Karpas-422 (cell line): Measurements from ENCODE around the gene CD207. TPM values are rescaled to one million over a fixed set of nuclear protein-coding genes. Genes with fewer than 3 reads are reported as not detected.
A peak's percentile ranks its signal among the peaks of the same experiment; 100 is the strongest.

ENCODE experiments used
- DNase-seq: peaks from one replicate; pipeline ENCODE4 v3.0.0-alpha.2; 2015
- H2AFZ ChIP-seq: fragments of 200-600 bp; sonication (generic); 2 replicates; pipeline ENCODE4 v1.6.1; 2014; ENCODE audit warnings: antibody characterized with exemption, low read length, mixed read lengths
- H3K27ac ChIP-seq: fragments of 200-600 bp; sonication (generic); 2 replicates; pipeline ENCODE4 v1.5.1; 2014; ENCODE audit warnings: mild to moderate bottlenecking, low read length, moderate library complexity
- H3K27me3 ChIP-seq: fragments of 200-600 bp; sonication (generic); 2 replicates; pipeline ENCODE4 v1.6.1; 2014; ENCODE audit warnings: low read length, mixed read lengths
- H3K36me3 ChIP-seq: fragments of 200-600 bp; sonication (generic); 2 replicates; pipeline ENCODE4 v1.6.1; 2014; ENCODE audit warnings: low read length, mixed read lengths; ENCODE audit not compliant: insufficient read depth
- H3K4me1 ChIP-seq: fragments of 200-600 bp; sonication (generic); 2 replicates; pipeline ENCODE4 v1.6.1; 2014; ENCODE audit warnings: mild to moderate bottlenecking, low read length, mixed read lengths
- H3K4me2 ChIP-seq: fragments of 200-600 bp; sonication (generic); 2 replicates; pipeline ENCODE4 v1.6.1; 2014; ENCODE audit warnings: low read length, low read depth, mild to moderate bottlenecking; ENCODE audit not compliant: poor library complexity, severe bottlenecking
- H3K4me3 ChIP-seq: fragments of 200-600 bp; sonication (generic); 2 replicates; pipeline ENCODE4 v1.5.1; 2014; ENCODE audit warnings: mild to moderate bottlenecking, antibody characterized with exemption, low read length, mixed read lengths
- H3K79me2 ChIP-seq: fragments of 200-600 bp; sonication (generic); 2 replicates; pipeline ENCODE4 v1.6.1; 2014; ENCODE audit warnings: mild to moderate bottlenecking, low read length, mixed read lengths
- H3K9ac ChIP-seq: fragments of 200-600 bp; sonication (generic); 2 replicates; pipeline ENCODE4 v1.6.0; 2014; ENCODE audit warnings: low read length
- H3K9me2 ChIP-seq: fragments of 200-600 bp; sonication (generic), shearing (Covaris generic); replicated peaks from 2 replicates; pipeline ENCODE4 v1.6.0; 2014; ENCODE audit warnings: mild to moderate bottlenecking, low read length, moderate library complexity; ENCODE audit not compliant: insufficient read depth
- H3K9me3 ChIP-seq: fragments of 300-700, 200-600 bp; sonication (generic); 2 replicates; pipeline ENCODE4 v1.6.1; 2014; ENCODE audit warnings: low read length, mixed read lengths
- H4K20me1 ChIP-seq: fragments of 200-600 bp; sonication (generic); 2 replicates; pipeline ENCODE4 v1.6.1; 2014; ENCODE audit warnings: mild to moderate bottlenecking, antibody characterized with exemption, low read length, low read depth; ENCODE audit not compliant: insufficient read depth
- total RNA-seq: library from RNA; depleted of rRNA; stranded (reverse); fragments of >200 nt; shearing (Covaris generic); gene quantifications from 2 replicates; pipeline ENCODE4 v1.2.3, GENCODE V29; 2014; ENCODE audit warnings: low replicate concordance

CD207 gene
- total RNA-seq, 1 experiment from 2014 or later: not detected

- no peaks in the 10 kb centered on the region for H3K36me3 ChIP-seq
- no peaks in the 10 kb centered on the region for H4K20me1 ChIP-seq
- no peaks in the 10 kb centered on the region for H3K4me1 ChIP-seq
- H3K9me2 ChIP-seq: no peaks in the 10 kb centered on the region
- no peak overlapping the region for H3K9ac ChIP-seq
- no peaks in the 10 kb centered on the region for H3K79me2 ChIP-seq
- H3K27me3 ChIP-seq: no peaks in the 10 kb centered on the region; the same call in 1 of the 2 replicates
- no peaks in the 10 kb centered on the region for H3K9me3 ChIP-seq
- H3K27ac ChIP-seq: no peak overlapping the region
- no peak overlapping the region for H2AFZ ChIP-seq
- DNase-seq: no peak
- no peak overlapping the region for H3K4me2 ChIP-seq
- H3K4me3 ChIP-seq: no peak overlapping the region
These were observed 39.4 kb downstream of the CD207 start for GRCh38 chr2:70796262-70796661.

GRCh38 chr2:70795164-70795995, 40.2 kb downstream of the CD207 start:
- Histone ChIP-seq H3K79me2 (no peaks in the 10 kb centered on the region), H3K9ac (no peak overlapping the region), H3K4me2 (no peak overlapping the region), H3K4me1 (no peaks in the 10 kb centered on the region), H3K4me3 (no peak overlapping the region), H3K27ac (no peak overlapping the region), H2AFZ (no peak overlapping the region), H3K36me3 (no peaks in the 10 kb centered on the region), H3K27me3 (no peaks in the 10 kb centered on the region; the same call in 1 of the 2 replicates), H3K9me3 (no peaks in the 10 kb centered on the region), H3K9me2 (no peaks in the 10 kb centered on the region), H4K20me1 (no peaks in the 10 kb centered on the region)
- no peak for DNase-seq

- Histone ChIP-seq H3K36me3 (no peaks in the 10 kb centered on the region), H3K79me2 (no peaks in the 10 kb centered on the region), H3K4me1 (no peaks in the 10 kb centered on the region), H3K4me2 (no peak overlapping the region), H4K20me1 (no peaks in the 10 kb centered on the region), H3K9ac (no peak overlapping the region), H3K9me3 (no peaks in the 10 kb centered on the region), H3K4me3 (no peak overlapping the region), H3K27ac (no peak overlapping the region), H2AFZ (no peak overlapping the region), H3K27me3 (no peaks in the 10 kb centered on the region; the same call in 1 of the 2 replicates), H3K9me2 (no peaks in the 10 kb centered on the region)
- no peak for DNase-seq
These were observed 42.2 kb downstream of the CD207 start for GRCh38 chr2:70793450-70793849.

DNA sequence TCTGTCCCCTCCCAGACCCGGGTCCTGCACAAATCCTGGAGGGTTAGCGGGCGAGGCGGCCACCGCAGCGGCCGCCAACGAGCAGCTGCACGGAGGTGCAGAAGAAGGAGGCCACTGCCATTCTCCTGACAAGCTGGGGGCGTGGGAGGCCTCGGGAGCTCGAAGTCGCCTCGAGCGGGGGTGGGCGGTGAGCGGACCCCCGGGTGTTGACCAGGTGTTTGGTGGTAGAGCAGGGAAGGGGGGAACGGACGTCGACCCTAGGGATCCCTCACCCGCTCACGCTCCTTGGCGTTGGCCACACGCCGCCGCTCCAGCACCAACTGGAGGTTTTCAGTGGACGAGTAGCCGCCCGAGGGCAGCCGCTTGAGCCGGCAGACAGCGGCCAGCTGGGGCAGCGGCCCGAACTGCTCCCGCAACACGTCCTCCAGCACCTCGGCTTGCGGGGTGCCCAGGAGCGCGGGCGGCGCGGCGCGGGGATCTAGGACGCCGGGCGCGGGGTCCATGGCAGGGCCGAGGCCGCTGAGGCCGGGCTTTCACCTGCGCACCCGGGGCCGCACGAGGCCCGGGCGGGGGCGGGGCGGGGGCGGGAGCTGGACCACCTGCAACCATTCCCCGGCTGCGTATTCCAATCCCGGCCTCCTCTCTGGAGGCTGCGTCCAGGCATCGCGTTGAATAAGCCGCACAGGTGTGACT, 45.3 kb downstream of the CD207 start, which contains the start of gene FIGLA:
TSS of gene FIGLA (minus strand) at position 508 of the 693 bp plus-strand sequence. CDS start at position 503, 5 bp downstream.
- H3K36me3 ChIP-seq: no peaks in the 10 kb centered on the region
- H4K20me1 ChIP-seq: no peaks in the 10 kb centered on the region
- H3K9me2 ChIP-seq: no peaks in the 10 kb centered on the region
- H3K4me3 ChIP-seq: no peak within 1 kb of the TSS
- H3K27me3 ChIP-seq: no peaks in the 10 kb centered on the region
- no peak within 1 kb of the TSS for H2AFZ ChIP-seq
- no peak within 1 kb of the TSS for H3K9ac ChIP-seq
- H3K27ac ChIP-seq: no peak within 1 kb of the TSS
- H3K4me2 ChIP-seq: no peak within 1 kb of the TSS
- H3K9me3 ChIP-seq: no peaks in the 10 kb centered on the region
- H3K79me2 ChIP-seq: no peaks in the 10 kb centered on the region
- H3K4me1 ChIP-seq: no peaks in the 10 kb centered on the region
- no peak for DNase-seq

GRCh38 chr2:70789304-70790135, 46.1 kb downstream of the CD207 start:
- Histone ChIP-seq H3K4me1 (no peaks in the 10 kb centered on the region), H2AFZ (no peak overlapping the region), H3K9ac (no peak overlapping the region), H3K27me3 (no peaks in the 10 kb centered on the region), H3K9me2 (no peaks in the 10 kb centered on the region), H3K4me3 (no peak overlapping the region), H3K4me2 (no peak overlapping the region), H3K9me3 (no peaks in the 10 kb centered on the region), H3K36me3 (no peaks in the 10 kb centered on the region), H3K79me2 (no peaks in the 10 kb centered on the region), H3K27ac (no peak overlapping the region), H4K20me1 (no peaks in the 10 kb centered on the region)
- peak; percentile 70 for DNase-seq

DNA sequence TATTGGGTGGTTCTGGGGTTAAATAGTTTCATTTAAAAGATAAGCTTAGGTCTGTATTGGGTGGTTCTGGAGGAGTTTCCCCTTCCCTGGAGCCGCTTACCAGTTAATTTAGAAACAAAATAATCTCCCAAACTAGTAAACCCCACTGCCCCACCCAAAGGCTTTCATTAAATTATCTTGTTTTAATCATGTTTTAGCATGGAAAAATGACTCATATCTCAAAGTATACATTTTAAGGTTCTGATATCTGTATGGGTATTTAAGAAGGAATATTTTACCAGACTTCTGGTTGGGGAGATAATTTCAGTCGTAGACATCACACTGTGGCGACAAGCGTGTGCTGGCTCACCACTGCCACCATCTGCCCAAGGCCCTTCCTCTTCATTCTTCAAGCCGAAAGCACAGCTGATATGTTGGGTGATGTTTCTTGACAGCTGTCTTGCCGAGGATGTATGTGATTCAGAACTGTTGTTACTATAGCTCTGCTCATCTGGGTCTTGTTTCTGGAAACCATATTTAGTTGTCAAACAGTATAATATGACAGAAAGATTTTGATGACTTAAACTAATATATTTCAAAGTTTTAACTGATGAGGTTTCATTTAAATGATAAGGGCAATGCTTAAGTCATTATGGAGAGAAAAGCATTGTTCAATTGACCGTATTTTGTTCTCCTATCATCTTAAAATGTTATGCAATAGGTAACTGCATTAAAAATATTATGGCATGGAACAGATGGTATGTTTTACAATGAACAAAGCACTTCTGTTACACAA, 50.3 kb downstream of the CD207 start:
- H3K27me3 ChIP-seq: no peaks in the 10 kb centered on the region
- no peak overlapping the region for H3K4me3 ChIP-seq
- H3K27ac ChIP-seq: no peak overlapping the region
- H3K79me2 ChIP-seq: no peaks in the 10 kb centered on the region
- no peaks in the 10 kb centered on the region for H3K9me2 ChIP-seq
- no peak overlapping the region for H3K4me2 ChIP-seq
- no peaks in the 10 kb centered on the region for H4K20me1 ChIP-seq
- peak; percentile 78 for DNase-seq
- H3K9ac ChIP-seq: no peak overlapping the region
- H3K4me1 ChIP-seq: no peaks in the 10 kb centered on the region
- no peaks in the 10 kb centered on the region for H3K36me3 ChIP-seq
- no peaks in the 10 kb centered on the region for H3K9me3 ChIP-seq
- no peak overlapping the region for H2AFZ ChIP-seq

GRCh38 chr2:70784320-70784719, 51.3 kb downstream of the CD207 start:
- H3K9me2 ChIP-seq: no peaks in the 10 kb centered on the region
- H4K20me1 ChIP-seq: no peaks in the 10 kb centered on the region
- no peaks in the 10 kb centered on the region for H3K79me2 ChIP-seq
- H3K36me3 ChIP-seq: no peaks in the 10 kb centered on the region
- H3K27ac ChIP-seq: no peak overlapping the region
- no peaks in the 10 kb centered on the region for H3K9me3 ChIP-seq
- H3K4me2 ChIP-seq: no peak overlapping the region
- H2AFZ ChIP-seq: no peak overlapping the region
- H3K9ac ChIP-seq: no peak overlapping the region
- no peaks in the 10 kb centered on the region for H3K27me3 ChIP-seq
- H3K4me1 ChIP-seq: no peaks in the 10 kb centered on the region
- DNase-seq: no peak
- no peak overlapping the region for H3K4me3 ChIP-seq
